Smooth muscle cell (in vitro differentiated cells): Measurements from ENCODE around the gene FARS2. TPM values are rescaled to one million over a fixed set of nuclear protein-coding genes. Genes with fewer than 3 reads are reported as not detected.

Source experiments
- DNase-seq: peaks from one replicate; lab custom pipeline; 2025; ENCODE audit not compliant: unreplicated experiment; lab: John Stamatoyannopoulos, UW
- H2AFZ ChIP-seq: fragments of 200-600 bp; sonication (generic); 2 replicates; pipeline ENCODE4 v1.6.0; 2016; ENCODE audit warnings: antibody characterized with exemption, low read depth, mild to moderate bottlenecking
- H3F3A ChIP-seq: fragments of 200-600 bp; sonication (generic); 2 replicates; pipeline ENCODE4 v1.6.0; 2017; ENCODE audit warnings: antibody characterized with exemption, low read depth
- H3K27ac ChIP-seq: fragments of 200-600 bp; sonication (generic); 2 replicates; pipeline ENCODE4 v1.5.1; 2016; ENCODE audit warnings: low read depth, mild to moderate bottlenecking
- H3K27me3 ChIP-seq: fragments of 200-600 bp; sonication (generic); 2 replicates; pipeline ENCODE4 v1.6.1; 2016; ENCODE audit warnings: low read depth, mild to moderate bottlenecking
- H3K36me3 ChIP-seq: fragments of 200-600 bp; sonication (generic); 2 replicates; pipeline ENCODE4 v1.5.1; 2016; ENCODE audit warnings: low read depth
- H3K4me1 ChIP-seq: fragments of 200-600 bp; sonication (generic); 2 replicates; pipeline ENCODE4 v1.5.1; 2016; ENCODE audit warnings: low read depth
- H3K4me2 ChIP-seq: fragments of 200-600 bp; sonication (generic); 2 replicates; pipeline ENCODE4 v1.6.0; 2016; ENCODE audit warnings: mild to moderate bottlenecking
- H3K4me3 ChIP-seq: fragments of 200-600 bp; sonication (generic); 2 replicates; pipeline ENCODE4 v1.5.1; 2016; ENCODE audit warnings: mild to moderate bottlenecking
- H3K79me2 ChIP-seq: fragments of 200-600 bp; sonication (generic); 2 replicates; pipeline ENCODE4 v1.6.0; 2016; ENCODE audit warnings: low read depth, mild to moderate bottlenecking
- H3K9ac ChIP-seq: fragments of 200-600 bp; sonication (generic); 2 replicates; pipeline ENCODE4 v1.6.0; 2016; ENCODE audit warnings: low read depth
- H3K9me3 ChIP-seq: fragments of 200-600 bp; sonication (generic); replicated peaks from 2 replicates; pipeline ENCODE4 v1.5.1; 2016; ENCODE audit warnings: low read depth
- H4K20me1 ChIP-seq: fragments of 200-600 bp; sonication (generic); 2 replicates; pipeline ENCODE4 v1.6.0; 2016; ENCODE audit warnings: low read depth
- WGBS: methylation state at CpG from one replicate; pipeline ENCODE4 v1.1.7; 2016; ENCODE audit warnings: low lambda C conversion rate; 5-methylcytosine and 5-hydroxymethylcytosine counted together
- polyA plus RNA-seq: library from polyadenylated mRNA; unstranded; fragments of >200 nt; fragmentation: Nextera tagmentation; extraction: Ambion mirVana; gene quantifications from 2 replicates; pipeline ENCODE4 v1.2.1, GENCODE V29; 2016
- total RNA-seq: library from RNA; depleted of rRNA; stranded (reverse); fragments of >200 nt; gene quantifications from 2 replicates; pipeline ENCODE4 v1.2.3, GENCODE V29; 2014
- TF ChIP-seq, protein P1 (sequence below): fragments of 200-600 bp; sonication (generic); IDR thresholded peaks from 2 replicates; pipeline ENCODE4 v1.5.1; 2017; ENCODE audit warnings: borderline replicate concordance, mild to moderate bottlenecking, antibody characterized with exemption; ENCODE audit not compliant: insufficient read depth, poor library complexity, severe bottlenecking

The FARS2 gene
- total and polyA plus RNA-seq, 2 experiments from 2014 or later = 9.6 to 13.2 TPM

GRCh38 chr6:5435449-5435848, 174.1 kb downstream of the FARS2 start:
- TF ChIP-seq, protein P1, sequence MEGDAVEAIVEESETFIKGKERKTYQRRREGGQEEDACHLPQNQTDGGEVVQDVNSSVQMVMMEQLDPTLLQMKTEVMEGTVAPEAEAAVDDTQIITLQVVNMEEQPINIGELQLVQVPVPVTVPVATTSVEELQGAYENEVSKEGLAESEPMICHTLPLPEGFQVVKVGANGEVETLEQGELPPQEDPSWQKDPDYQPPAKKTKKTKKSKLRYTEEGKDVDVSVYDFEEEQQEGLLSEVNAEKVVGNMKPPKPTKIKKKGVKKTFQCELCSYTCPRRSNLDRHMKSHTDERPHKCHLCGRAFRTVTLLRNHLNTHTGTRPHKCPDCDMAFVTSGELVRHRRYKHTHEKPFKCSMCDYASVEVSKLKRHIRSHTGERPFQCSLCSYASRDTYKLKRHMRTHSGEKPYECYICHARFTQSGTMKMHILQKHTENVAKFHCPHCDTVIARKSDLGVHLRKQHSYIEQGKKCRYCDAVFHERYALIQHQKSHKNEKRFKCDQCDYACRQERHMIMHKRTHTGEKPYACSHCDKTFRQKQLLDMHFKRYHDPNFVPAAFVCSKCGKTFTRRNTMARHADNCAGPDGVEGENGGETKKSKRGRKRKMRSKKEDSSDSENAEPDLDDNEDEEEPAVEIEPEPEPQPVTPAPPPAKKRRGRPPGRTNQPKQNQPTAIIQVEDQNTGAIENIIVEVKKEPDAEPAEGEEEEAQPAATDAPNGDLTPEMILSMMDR = no peak
- no peaks in the 10 kb centered on the region for H3K27me3 ChIP-seq
- H3K4me2 ChIP-seq = no peak overlapping the region
- no peak overlapping the region for H3K27ac ChIP-seq
- no peaks in the 10 kb centered on the region for H3K4me1 ChIP-seq
- no peaks in the 10 kb centered on the region for H4K20me1 ChIP-seq
- H3F3A ChIP-seq = no peaks in the 10 kb centered on the region
- no peaks in the 10 kb centered on the region for H3K79me2 ChIP-seq
- H3K9ac ChIP-seq = no peak overlapping the region
- H3K36me3 ChIP-seq = no peaks in the 10 kb centered on the region
- H3K4me3 ChIP-seq = no peak overlapping the region
- DNase-seq = no peak
- 54% methylated on average over 7 of the region's 7 CpGs for WGBS
- H3K9me3 ChIP-seq = no peaks in the 10 kb centered on the region
- no peak overlapping the region for H2AFZ ChIP-seq

- TF ChIP-seq, protein P1 = no peak
- 27% methylated on average over 5 of the region's 5 CpGs for WGBS
- H3K9ac ChIP-seq = no peak overlapping the region
Measured at GRCh38 chr6:5438922-5439584, 177.7 kb downstream of the FARS2 start.

GRCh38 chr6:5439749-5440148, 178.4 kb downstream of the FARS2 start:
- H3K4me3 ChIP-seq = no peak overlapping the region
- H3F3A ChIP-seq = no peaks in the 10 kb centered on the region
- no peak overlapping the region for H3K4me2 ChIP-seq
- no peaks in the 10 kb centered on the region for H3K9me3 ChIP-seq
- no peaks in the 10 kb centered on the region for H3K4me1 ChIP-seq
- H3K36me3 ChIP-seq = no peaks in the 10 kb centered on the region
- no peak overlapping the region for H2AFZ ChIP-seq
- TF ChIP-seq, protein P1 = no peak
- no peak overlapping the region for H3K27ac ChIP-seq
- DNase-seq = no peak
- 83% methylated on average over 3 of the region's 3 CpGs for WGBS
- no peaks in the 10 kb centered on the region for H3K27me3 ChIP-seq
- no peak overlapping the region for H3K9ac ChIP-seq
- no peaks in the 10 kb centered on the region for H3K79me2 ChIP-seq
- peaks cover 6% of the 10 kb centered on the region for H4K20me1 ChIP-seq

More at GRCh38 chr6:5438922-5439584, 177.7 kb downstream of the FARS2 start:
- H3K27ac ChIP-seq = no peak overlapping the region
- no peaks in the 10 kb centered on the region for H3K79me2 ChIP-seq
- DNase-seq = no peak
- H2AFZ ChIP-seq = no peak overlapping the region
- H3K4me3 ChIP-seq = no peak overlapping the region
- H3K36me3 ChIP-seq = no peaks in the 10 kb centered on the region
- H3K4me2 ChIP-seq = no peak overlapping the region
- H3K4me1 ChIP-seq = no peaks in the 10 kb centered on the region
- H4K20me1 ChIP-seq = peaks cover 6% of the 10 kb centered on the region
- no peaks in the 10 kb centered on the region for H3F3A ChIP-seq
- H3K27me3 ChIP-seq = no peaks in the 10 kb centered on the region
- no peaks in the 10 kb centered on the region for H3K9me3 ChIP-seq

DNA sequence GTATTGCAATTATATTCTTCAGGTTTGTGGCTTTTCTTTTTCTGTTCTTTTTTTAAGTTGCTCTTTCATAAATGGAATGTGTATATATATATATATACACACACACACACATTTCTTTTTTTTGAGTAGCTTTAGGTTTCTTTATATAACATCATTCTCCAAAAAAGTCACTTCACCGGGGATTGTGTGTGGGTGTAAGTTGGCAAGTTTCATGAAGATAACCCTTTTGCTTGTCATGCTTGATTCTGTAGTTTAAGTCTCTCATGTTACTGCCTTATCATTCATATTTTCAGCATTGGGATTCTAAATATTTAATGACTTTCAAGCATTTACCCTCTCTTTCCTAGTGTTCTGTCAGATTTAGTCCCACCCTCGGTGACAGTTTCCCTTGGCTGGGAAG, 181.0 kb downstream of the FARS2 start:
- Histone ChIP-seq H3K27ac (no peak overlapping the region), H3K27me3 (no peaks in the 10 kb centered on the region), H2AFZ (no peak overlapping the region), H3K79me2 (no peaks in the 10 kb centered on the region), H3K9ac (no peak overlapping the region), H3K4me1 (no peaks in the 10 kb centered on the region), H3F3A (no peaks in the 10 kb centered on the region), H3K36me3 (no peaks in the 10 kb centered on the region), H3K4me3 (no peak overlapping the region), H4K20me1 (peaks cover 8% of the 10 kb centered on the region), H3K4me2 (no peak overlapping the region), H3K9me3 (no peaks in the 10 kb centered on the region)
- 67% methylated on average over 2 of the region's 2 CpGs for WGBS
- TF ChIP-seq, protein P1 = no peak
- no peak for DNase-seq
